Mammary epithelial cell (primary cell): Measurements from ENCODE around the gene VRTN.
"Not testable (repeated sequence)": the region's sequence is repeated elsewhere in the genome, so short reads cannot be mapped to it uniquely, and the experiment has no call there.

Source experiments
- CTCF ChIP-seq, 2 donors: IDR thresholded peaks in 1 of 2; conservative IDR thresholded peaks in 1 of 2; 2 replicates each; pipeline ENCODE4 v1.5.1; 2011 to 2012; ENCODE audit warnings: inconsistent platforms in 2 of 2, low read length in 2 of 2, mild to moderate bottlenecking in 2 of 2, control low read depth in 1 of 2, low read depth in 1 of 2; ENCODE audit not compliant: insufficient read depth in 1 of 2; ENCODE audit errors: extremely low read depth in 1 of 2
- EZH2 ChIP-seq: IDR thresholded peaks from 2 replicates; pipeline ENCODE4 v1.6.1; 2012; ENCODE audit warnings: low read length, inconsistent platforms, borderline replicate concordance

GRCh38 chr14:74381571-74381970, 33.3 kb downstream of the VRTN start:
- not testable (repeated sequence) for TF ChIP-seq CTCF (conservative IDR thresholded peaks at IDR 0.05 in 1 of 2, IDR thresholded peaks at IDR 0.05 in 1 of 2; ENCODE audit: extremely low read depth in 1 of 2, insufficient read depth in 1 of 2, low read depth in 1 of 2, low read length in 2 of 2); EZH2
